Measurements from ENCODE around the gene CLMN. TPM values are rescaled to one million over a fixed set of nuclear protein-coding genes. Genes with fewer than 3 reads are reported as not detected.

CLMN gene
- total and polyA plus RNA-seq, 2 of the 8 experiments (the other 6 are each of a cell fraction or from before 2014, with no cell fraction given) = 1.6 to 8.2 TPM

DNA sequence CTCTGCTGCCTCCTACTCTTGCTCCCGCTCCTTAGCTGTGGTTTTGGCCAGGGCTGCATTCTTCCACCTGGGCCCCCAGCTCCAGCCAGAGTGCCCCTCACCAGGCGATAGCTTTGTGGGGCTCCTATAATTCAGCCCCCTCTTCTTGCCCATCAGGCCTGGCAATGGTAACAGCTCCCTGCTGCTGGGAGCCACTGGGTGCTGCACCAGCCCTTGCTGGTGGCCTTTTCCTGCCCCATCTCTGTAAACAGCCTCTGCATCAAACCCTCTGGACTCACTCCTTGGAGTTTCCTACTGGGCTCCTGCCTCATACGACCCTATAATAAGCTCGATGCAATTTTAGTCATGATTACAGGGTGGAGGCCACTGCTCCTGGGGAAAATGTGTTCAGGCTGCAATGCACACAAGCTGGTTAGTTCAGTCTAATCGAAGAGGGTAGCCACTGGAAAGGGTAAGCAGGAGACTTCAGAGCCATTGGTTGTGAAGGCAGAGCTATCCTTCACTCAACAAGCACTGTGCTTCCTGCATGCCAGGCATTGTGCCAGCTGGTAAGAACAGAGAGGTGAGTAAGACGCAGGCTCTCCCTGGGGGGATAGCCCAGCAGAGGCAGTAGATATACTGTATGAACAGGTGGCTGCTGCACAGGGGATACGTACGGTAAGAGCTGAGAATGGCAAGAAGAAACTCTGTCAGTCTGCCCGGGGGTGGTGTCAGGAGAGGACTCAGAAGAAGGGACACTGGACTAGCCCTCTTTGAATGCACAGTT lies 24.7 kb downstream of the CLMN start (continued):
- TF ChIP-seq SUZ12 (IDR thresholded peaks at IDR 0.05; ENCODE audit: low read length) = no peak
- TF ChIP-seq CREB1 (IDR thresholded peaks at IDR 0.05) = no peak
- TF ChIP-seq BACH1 (IDR thresholded peaks at IDR 0.05; ENCODE audit: low read length) = no peak
- no peak for TF ChIP-seq RNF2 (IDR thresholded peaks at IDR 0.05; ENCODE audit: borderline replicate concordance, low read depth, low read length, missing control alignments, poor library complexity, severe bottlenecking)
- no peak for TF ChIP-seq SRF (IDR thresholded peaks at IDR 0.05; ENCODE audit: low read depth, low read length)
- TF ChIP-seq RAD21 (IDR thresholded peaks at IDR 0.05 in 1 of 2, conservative IDR thresholded peaks at IDR 0.05 in 1 of 2; ENCODE audit: low read depth in 2 of 2, low read length in 2 of 2) = no peak
- no peak for TF ChIP-seq KDM5A (IDR thresholded peaks at IDR 0.05; ENCODE audit: low read length)
- TF ChIP-seq POU5F1 (IDR thresholded peaks at IDR 0.05; ENCODE audit: low read depth, low read length) = no peak
- TF ChIP-seq HDAC2 (IDR thresholded peaks at IDR 0.05; ENCODE audit: borderline replicate concordance in 1 of 2, low read depth in 2 of 2, low read length in 2 of 2) = no peak
- TF ChIP-seq NANOG (IDR thresholded peaks at IDR 0.05; ENCODE audit: insufficient read depth, low read depth, low read length, poor library complexity, severe bottlenecking) = no peak

Data from H1 (cell line).